GM18502 (cell line): ENCODE measurements around the gene C8G.

Experiments used
- ATAC-seq: cut with Tn5 transposase; IDR thresholded peaks from one replicate; pipeline ENCODE4 v1.9.1; 2021; ENCODE audit warnings: mild to moderate bottlenecking; ENCODE audit not compliant: unreplicated experiment, poor library complexity

The C8G gene

DNA sequence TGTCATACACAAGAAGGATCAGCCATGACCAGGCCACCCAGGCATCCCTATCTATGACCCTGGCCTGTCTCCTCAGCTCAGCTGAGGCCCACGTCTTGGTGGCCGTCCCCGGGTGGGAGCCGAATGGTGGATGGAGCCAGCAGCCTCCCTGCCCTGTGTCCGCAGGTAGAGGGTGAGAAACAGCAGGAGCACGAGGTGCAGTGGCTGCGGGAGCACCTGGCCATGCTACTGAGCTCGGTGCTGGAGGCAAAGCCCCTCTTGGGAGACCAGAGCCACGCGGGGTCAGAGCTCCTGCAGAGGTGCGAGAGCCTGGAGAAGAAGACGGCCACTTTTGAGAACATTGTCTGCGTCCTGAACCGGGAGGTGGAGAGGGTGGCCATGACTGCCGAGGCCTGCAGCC is 25.0 kb upstream of the C8G start:
- no peak for ATAC-seq

- ATAC-seq, result no peak
Observed at GRCh38 chr9:136920734-136921231, 24.3 kb upstream of the C8G start.

DNA sequence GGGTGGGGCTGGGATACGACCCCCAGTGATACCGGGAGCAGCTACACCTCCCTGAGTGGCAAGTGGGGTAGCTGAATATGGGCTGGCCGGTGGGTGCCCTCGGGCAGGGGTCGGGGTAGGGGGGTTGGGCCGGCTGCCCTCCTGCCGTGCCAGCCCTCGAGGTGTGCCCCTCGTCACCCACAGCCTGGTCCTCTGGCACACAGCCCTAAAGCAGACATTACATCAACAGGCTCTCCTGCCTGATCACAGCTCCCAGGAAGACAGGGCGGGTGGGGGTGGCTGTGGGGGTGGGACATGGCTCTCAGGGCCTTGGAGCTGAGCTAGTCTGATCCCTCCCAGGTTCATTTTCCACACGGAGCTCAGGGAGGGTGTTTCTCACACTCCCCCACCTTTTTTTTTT is 23.7 kb upstream of the C8G start:
- ATAC-seq, result no peak

- no peak for ATAC-seq
Observed at GRCh38 chr9:136921718-136922117, 23.3 kb upstream of the C8G start.

- ATAC-seq, result no peak
Observed at GRCh38 chr9:136922540-136922939, 22.5 kb upstream of the C8G start.

GRCh38 chr9:136923881-136924280 is 21.2 kb upstream of the C8G start:
- ATAC-seq, result no peak

DNA sequence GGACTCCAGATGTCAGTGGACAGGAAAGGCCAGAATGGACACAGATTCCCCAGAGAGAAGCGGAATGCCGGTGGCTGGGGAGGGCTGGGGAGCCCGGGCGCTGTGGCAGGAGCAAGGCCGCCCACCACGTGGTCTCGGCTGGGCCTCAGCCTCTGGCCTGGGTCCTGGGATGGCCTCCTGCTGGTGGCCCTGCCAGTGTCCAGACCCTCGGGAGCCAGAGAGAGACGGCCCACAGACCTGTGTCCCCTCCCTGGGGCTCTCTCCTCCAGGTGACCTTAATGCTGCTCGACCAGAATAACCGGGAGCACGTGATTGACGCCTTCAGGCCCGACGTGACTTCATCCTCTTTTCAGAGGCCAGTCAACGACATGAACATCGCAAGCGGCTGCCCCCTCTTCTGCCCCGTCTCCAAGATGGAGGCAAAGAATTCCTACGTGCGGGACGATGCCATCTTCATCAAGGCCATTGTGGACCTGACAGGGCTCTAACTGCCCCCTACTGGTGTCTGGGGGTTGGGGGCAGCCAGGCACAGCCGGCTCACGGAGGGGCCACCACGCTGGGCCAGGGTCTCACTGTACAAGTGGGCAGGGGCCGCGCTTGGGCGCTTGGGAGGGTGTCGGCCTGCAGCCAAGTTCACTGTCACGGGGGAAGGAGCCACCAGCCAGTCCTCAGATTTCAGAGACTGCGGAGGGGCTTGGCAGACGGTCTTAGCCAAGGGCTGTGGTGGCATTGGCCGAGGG is 19.5 kb upstream of the C8G start:
- ATAC-seq, result no peak

- no peak for ATAC-seq
Observed at GRCh38 chr9:136926154-136926704, 18.8 kb upstream of the C8G start.

GRCh38 chr9:136926749-136927148 is 18.3 kb upstream of the C8G start:
- no peak for ATAC-seq

DNA sequence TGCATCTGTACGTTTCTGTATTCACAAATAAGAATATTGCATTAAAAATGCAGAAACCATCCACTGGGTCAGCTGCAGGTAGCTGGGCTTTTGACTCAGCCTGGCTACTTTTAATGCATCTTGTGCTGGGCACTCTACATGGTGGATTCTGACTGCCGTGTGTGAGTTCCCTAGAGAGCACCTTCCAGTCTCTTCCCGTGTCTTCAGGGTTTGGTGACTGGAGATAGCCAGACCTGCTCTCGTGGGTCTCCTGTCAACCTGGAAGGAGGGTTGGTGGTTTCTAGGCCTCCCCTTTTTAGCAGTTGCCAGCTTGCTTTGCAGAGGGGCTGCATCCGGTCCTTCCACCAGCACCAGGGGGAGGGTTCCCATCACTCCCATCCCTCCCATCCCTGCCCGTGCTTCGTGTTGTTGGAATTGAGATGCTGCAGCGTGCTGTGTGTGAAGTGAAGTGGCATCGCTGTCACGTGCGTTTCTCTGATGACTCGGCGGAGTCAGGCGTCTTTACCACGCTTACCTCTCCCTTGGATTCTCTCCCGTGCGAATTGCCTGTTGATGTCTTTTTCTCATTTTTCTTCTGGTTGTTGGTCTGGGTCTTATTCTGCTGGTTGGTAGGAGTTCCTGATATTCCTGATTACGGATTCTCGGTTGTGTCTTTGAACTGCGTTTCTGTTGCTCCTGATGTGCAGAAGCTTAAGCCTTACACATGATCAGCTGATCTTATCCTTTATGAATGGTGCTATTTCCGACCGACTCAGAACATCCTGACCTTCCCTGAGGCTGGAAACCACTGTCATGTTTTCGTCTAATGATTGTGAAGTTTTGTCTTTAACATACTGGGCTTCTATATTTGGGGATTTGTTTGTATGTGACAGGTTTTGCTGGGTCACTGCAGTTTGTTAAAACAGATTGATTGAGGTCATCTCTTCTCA is 17.4 kb upstream of the C8G start:
- no peak for ATAC-seq

GRCh38 chr9:136928591-136928990 is 16.5 kb upstream of the C8G start:
- no peak for ATAC-seq

GRCh38 chr9:136930014-136930413 is 15.0 kb upstream of the C8G start:
- no peak for ATAC-seq

- ATAC-seq, result no peak
Observed at GRCh38 chr9:136931611-136932130, 13.4 kb upstream of the C8G start.

DNA sequence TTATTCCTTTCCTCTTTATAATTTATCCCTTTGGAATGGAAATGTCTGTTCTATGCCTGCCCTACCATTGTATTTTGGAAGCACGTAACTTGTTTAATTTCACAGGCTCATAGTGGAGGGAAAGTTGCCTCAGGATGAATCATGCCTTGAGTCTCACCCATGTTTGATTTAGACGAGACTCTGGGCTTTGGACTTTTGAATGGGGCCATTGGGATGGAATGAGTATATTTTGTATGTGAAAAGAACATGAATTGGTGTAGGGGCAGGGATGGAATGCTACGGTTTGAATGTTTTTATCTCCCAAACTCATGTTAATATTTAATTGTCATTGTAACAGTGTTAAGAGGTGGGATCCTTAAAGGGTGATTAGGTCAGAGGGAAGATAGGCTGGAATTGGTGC is 10.8 kb upstream of the C8G start:
- no peak for ATAC-seq

DNA sequence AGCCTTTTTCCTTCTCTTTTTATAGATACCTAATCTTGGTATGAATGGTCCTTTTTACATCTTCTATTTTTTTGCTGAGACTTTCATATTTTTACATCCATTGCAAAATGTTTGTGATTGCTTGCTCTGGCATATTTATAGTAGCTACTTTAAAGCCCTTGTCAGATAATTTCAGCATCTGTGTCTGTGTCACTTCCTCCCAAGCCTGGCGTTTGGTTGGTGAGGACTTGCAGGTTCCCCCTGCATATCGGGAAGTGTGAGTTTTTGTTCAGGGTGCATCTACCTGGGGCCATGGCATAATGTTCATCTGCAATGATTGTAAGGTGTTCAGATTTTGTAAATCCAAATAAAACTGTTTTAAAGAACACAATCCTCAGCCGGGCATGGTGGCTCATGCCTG is 9.4 kb upstream of the C8G start:
- no peak for ATAC-seq

GRCh38 chr9:136936645-136937170 is 8.3 kb upstream of the C8G start:
- no peak for ATAC-seq

- no peak for ATAC-seq
Observed at GRCh38 chr9:136937186-136938001, 7.6 kb upstream of the C8G start.

GRCh38 chr9:136939431-136939995 is 5.5 kb upstream of the C8G start:
- no peak for ATAC-seq

DNA sequence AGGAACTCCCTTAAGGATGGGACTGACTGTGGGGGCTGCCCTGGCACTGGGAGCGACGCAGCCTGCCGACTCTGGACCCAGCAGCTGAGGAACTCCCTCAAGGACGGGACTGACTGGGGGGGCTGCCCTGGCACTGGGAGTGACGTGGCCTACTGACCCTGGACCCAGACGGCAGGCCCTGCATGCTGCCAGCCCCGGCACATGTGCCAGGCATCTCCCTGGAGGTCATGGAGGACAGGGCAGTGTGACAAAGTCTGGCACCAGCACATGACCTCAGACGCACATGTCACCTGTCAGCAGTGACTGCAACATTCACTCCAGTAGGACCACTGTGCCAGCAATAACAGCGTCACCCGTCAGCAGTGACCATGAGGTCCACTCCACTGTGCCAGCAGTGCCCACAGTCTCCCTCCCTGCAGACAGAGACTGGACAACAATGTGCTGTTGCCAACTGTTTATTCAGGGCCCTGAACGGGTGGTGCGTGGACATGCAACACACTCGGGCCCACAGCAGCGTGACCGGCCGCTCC is 5.0 kb upstream of the C8G start:
- no peak for ATAC-seq
